Activated naive CD8-positive, alpha-beta T cell treated with anti-CD3 and anti-CD28 coated beads, Interleukin-2, amount 50 U/mL, for 16 hours (primary cell): Measurements from ENCODE around the gene ASPSCR1.
A peak's percentile ranks its signal among the peaks of the same experiment; 100 is the strongest.

Experiments used
- DNase-seq: peaks from one replicate; pipeline ENCODE4 v3.0.0-alpha.2; 2020; ENCODE audit warnings: low read depth, low spot score

ASPSCR1 gene

DNA sequence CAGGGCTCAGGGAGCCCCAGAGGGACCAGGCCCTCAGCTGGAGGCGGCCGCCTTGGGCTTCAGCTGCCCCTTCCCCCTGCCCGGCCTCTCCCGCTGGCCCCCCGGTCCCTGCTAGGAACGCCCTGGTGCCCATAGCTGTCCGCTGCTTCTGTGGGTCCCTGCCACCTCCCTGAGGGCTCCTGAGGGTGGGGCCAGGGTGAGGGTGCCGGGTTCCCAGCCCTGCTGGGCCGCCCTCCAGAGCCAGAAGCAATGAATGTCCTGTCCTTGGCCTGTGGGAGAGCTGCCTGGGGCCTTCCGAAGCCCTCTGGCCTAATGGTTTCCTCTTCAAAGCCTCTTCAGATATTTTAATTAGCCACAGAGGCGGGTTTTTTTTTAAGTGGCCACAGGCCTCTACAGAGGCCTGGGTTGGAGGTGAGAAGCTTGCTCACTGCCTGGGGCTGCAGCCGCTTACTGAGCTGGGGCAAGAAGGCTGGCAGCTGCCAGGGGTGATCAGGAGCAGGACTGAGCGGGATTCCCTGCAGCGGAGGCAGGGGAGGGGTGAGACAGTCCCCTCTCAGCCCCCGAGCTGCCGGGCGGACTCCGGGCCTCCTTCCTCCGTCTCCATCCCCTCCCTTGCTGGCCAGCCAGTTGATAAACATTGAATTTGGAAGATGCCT is 35.3 kb downstream of the ASPSCR1 start:
- no peak for DNase-seq

DNA sequence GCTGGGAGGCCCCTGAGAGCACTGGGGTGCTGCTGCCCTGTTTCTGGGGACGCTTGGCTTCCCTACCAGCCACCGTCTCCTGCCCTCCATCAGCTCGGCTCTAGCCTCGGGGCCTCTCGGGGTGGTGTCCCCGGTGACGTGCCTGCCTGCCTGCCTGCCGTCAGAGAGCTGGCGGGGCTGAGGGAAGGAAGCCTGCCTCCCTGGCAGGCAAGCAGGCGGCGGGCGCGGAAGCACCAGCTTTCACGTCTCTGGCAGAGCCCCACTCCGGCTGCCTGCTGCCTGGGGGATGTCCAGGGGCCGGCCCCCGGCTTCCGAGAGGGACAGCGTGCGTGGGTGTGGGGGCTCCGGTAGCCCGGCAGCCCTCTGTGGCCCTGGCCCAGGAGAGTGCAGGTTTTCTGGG is 35.9 kb downstream of the ASPSCR1 start:
- no peak for DNase-seq

DNA sequence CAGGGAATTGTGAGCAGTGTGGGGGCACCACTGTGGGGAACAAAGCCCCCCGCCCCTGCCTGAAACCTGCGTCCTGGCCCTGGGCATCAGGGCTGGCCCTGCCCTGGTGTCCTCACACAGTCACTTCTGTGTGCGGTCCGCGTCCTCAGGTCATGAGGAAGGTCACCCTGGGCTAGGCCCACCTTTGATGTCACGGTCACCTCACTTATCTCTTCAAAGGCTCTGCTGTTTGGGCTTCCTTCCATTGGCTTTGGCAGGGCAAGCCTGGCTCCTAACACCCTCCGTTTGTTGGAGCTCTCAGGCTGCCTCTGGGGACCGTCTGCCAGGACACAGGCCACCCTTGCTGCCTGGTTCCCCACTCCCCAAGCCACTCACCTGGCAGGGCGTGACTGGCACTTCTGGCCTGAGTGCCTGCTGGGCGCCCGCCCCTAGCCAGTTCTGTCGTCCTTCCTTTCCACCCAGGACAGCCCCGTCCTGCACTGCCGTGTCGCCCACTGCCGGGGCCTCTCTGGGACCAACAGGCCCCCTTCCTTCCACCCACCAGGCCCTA is 36.4 kb downstream of the ASPSCR1 start:
- no peak for DNase-seq

DNA sequence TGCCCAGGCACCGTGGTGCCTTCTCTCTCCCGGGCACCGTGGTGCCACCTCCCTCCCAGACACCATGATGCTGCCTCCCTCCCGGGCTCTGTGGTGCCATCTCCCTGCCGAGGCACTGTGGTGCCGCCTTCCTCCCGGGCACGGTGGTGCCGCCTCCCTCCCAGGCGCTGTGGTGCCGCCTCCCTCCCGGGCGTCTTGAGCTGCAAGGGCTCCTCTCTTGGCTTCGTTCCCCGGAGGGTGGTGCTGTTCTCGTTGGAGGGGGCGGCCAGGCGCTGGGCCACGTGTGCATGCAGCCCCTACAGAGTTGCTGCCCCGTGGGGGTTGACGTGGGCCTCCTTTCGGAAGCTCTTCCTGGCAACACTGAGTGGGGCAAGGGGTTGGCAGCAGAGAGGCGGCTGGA is 37.0 kb downstream of the ASPSCR1 start:
- DNase-seq, result no peak

DNA sequence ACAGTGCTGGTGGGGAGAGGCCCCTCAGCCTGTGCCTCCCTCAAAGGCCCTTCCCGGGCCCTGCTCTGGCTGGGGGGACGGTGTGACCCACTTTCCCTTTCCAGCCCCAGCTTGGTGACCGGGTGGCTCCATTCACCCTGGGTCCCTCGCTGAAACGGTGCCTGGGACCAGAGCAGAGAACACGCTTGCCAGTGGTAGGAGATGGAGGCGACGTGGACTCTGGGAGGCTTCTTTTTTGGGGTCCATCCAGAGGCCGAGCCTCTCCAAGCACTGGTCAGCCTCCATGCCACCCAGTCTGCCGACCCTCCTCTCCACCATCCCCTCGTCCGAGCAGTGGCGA is 37.5 kb downstream of the ASPSCR1 start:
- no peak for DNase-seq

DNA sequence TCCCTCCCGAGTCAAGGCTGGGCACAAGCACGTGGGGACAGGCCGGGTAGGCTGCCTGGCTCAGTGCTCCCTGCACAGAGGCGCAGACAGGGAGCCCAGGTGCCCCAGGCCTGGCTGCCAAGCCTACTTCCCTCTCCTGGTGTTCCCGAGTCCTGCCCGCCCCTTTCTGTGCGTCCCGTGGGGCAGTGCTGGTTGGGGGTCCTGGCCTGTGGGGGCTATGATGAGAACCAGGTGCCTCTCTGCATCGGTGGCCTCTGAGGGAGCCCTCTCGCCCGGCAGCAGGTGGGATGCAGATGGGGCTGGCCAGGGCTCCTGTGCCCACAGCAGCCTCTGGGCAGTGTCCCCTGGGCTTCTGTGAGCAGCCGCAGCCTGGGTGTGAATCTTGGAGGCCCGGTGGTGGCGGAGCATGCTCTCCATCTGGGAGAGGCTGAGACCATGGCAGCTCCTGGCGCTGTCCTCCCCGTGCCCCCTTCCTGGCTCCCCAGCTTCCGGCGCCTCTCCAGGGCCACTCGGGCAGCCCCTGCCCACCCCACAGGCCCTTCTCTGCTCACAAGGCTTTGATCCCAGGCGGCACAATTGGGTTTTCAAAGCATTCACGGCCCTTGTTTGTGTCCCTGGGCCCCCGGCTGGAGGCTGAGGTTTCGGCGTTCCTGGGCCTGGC is 38.0 kb downstream of the ASPSCR1 start:
- no peak for DNase-seq

DNA sequence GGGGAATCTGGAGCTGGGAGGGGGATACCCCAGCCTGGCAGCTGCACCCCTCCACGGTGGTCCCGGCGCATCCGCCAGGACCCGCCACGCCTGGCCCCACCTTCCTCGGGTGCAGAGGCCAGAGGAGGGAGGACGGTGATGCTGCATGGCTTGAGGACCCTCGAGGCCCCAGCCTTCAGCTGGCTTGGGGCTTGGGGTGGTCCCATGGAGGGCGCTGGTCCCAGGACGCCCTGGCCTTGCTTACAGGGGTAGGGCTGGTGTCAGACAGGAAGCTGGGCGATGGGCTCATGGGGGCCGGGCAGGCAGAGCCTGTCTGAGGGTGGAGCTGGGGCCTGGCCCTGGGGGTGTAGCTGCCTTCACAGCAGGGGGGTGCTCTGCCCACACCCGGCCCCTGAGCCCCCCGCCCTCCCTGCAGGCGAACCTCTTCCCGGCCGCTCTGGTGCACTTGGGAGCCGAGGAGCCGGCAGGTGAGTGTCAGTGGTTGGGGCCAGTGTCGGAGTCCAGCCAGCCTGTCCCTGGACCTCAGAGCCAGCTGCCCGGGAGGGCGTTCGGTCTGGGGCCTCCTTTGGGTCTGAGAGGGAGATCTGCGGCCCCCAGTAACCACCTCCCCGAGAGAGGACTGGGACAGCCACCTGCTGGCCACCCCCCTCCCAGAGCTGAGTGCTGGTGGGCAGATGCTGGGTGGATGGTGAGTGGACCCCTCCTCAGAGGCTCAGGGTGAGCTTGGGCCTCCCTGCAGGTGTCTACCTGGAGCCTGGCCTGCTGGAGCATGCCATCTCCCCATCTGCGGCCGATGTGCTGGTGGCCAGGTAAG is 38.8 kb downstream of the ASPSCR1 start:
- no peak for DNase-seq

DNA sequence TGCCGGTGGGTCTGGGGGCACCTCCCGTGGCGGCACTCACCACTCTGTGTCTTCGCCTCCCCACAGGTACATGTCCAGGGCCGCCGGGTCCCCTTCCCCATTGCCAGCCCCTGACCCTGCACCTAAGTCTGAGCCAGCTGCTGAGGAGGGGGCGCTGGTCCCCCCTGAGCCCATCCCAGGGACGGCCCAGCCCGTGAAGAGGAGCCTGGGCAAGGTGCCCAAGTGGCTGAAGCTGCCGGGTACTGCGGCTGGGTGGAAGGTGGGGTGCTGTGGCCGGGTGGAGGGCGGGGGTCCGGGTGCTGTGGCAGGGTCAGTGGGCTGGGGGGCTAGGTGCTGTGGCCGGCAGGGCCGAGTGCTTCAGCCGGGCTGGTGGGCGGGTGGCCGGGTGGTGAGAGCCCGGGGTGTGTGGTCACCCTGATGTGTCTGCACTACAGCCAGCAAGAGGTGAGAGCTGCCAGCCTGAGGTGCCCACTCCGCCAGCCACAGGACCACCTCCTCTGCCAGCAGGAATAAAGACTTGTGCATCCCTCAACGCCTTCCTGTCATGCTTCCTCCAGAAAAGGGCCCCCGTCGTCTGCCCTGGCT is 39.5 kb downstream of the ASPSCR1 start:
- no peak for DNase-seq

DNA sequence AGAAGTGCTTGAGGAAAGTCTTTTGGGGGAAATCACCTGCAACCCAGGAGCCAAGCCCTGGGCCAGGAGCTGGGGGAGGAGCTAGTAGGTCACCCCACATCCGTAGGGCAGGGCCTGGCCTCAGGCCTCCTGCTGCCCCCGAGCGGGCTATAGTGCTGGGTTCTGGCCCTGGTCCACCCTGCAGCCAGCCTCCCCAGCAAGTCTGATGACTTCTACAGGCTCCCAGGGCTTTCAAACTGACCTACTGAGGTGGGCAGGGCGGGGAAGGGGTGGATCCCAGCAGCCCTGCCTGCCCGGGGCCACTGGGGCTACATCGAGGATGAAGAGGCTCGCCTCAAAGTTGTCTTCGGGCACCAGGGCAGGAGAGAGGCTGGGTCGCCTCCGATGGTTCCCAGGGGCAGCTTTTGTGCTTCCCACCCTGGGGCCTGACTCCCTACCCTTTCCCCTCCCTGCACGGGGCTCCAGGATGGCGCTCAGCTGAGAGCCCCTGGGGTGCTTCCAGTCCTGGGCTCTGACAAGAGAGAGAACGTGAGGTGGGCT is 40.3 kb downstream of the ASPSCR1 start:
- no peak for DNase-seq

DNA sequence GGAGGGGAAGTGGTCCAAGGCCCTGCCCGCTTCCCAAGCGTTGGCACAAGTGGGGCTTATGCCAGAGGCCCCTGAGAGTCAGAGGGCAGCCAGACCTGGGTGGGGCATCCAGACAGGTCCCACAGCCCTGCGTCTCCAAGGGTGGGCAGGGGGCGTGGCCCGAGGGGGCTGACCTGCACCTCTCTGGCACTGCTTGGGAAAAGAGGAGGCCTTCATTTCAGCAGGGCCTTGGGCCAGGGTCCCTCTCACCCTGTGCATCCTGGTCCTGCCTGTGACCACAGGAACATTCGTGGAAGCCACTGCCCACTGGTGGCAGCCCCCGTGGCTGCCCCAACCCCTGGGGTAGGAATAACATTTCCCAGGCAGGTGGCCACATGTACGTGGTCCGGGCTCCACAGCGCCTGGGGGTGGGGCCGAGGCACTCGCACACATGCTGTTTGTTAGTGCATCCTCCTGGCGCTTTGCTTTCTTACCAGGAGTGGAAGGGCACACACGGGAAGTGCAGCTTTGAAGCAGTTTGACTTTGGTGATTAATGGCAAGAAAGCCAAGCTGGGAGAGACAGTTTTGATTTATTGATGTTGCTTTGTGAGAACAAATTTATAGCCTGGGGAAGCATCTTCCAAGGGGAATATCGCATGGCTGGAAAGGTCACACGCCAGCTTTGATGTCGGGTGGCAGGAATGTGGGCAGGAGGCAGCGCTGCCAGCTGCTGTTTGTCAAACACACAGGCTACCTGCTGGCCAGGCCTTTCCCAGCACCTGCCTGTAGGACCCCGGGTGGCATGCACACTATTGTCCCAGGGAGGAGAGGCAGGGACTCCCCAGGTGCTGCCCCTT is 40.9 kb downstream of the ASPSCR1 start:
- DNase-seq, result no peak

DNA sequence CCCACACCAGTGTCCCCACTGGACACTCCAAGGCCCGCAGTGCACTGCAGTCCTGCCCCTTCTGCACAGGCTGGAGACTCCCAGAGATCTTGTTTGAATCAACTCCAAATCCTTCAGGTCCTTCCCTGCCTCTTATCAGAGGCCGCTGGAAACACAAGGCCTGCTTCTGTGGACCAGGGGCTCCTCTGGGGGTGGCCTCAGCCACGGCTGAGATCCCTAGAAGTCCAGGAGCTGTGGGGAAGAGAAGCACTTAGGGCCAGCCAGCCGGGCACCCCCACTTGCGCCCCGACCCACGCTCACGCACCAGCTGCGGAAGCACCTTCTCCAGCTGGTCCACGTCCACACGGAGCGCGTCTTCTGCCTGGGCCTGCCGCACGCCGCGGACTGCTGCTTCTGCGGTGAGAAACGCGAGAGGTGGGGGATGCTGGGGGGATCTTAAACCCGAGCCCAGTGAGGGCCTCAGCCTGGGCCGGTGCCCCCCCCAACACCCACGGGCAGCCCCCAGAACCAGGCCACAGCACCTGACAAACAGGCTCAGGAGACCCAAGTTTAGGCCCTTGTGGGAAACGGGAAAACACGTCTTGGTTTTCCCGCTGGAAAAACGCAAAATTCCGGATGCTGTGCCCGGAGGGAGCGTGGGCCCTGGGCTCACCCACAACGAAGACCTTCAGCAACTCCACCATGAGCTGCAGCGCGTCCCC is 41.7 kb downstream of the ASPSCR1 start:
- DNase-seq, result no peak

DNA sequence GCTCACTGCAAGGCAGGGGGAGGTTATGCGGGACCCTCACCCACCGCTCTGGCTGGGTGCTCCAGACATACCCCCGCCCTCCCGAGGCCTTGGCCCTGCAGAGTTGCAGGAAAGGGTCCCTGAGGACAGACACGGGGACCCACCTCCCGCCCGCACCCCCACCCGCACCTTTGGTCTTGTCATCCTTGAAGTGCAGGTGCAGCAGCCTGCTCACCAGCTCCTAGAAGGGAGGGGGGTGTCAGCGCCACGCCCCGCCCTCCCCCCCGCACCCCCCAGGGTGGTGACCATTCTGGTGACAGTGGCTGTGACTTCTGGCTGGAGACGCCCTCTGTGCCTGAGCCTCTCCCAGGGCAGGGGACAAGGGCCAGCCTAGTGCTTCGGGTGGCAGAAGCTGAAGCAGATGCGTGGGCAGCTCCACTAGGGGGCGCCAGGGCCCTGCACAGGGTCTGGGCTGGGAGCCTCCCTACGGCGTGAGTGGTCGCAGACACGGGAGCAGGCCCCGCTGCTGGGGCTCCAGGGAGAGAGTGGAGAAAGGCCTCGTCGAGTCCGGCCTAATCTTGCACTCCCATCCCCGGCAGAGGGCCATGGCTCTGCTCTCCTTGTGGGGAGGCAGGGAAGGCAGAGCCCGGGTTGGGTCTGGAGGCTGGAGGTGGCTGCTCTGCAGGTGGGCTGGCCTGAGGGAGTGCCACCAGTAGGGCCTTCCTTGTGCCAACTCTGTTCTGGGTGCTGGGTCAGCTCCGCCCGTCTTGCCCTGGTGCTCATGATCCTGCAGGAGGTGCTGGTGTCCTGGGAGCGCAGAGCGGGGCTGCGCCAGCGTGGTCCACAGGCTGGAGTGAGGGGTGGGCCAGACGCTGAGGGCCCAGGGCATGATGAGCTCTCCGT is 42.5 kb downstream of the ASPSCR1 start:
- peak; percentile 25 for DNase-seq

DNA sequence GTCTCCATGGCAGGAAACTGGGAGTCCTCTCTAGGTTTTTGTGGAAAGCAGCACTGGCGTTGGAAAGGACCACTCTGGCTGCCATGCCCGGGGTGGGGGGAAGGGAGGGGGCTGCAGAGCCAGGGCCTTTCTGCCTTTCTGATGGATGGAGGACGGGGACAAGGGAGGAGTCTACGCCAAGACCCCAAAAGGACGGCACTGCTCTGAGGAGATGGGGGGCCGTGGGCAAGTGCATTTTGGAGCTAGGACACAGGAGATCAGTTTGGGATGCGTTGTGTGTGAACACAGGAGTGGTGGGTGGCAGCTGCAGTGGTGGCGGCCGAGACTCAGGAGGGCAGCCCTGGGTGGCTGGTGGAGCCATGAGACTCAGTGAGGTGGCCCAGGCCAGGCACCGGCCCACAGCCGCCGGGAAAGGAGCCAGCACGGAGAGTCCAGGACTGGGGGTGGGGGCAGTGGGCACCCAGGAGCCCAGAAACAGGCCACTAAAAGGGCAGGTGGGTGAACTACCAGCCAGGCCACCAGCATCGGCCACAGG is 43.2 kb downstream of the ASPSCR1 start:
- no peak for DNase-seq

DNA sequence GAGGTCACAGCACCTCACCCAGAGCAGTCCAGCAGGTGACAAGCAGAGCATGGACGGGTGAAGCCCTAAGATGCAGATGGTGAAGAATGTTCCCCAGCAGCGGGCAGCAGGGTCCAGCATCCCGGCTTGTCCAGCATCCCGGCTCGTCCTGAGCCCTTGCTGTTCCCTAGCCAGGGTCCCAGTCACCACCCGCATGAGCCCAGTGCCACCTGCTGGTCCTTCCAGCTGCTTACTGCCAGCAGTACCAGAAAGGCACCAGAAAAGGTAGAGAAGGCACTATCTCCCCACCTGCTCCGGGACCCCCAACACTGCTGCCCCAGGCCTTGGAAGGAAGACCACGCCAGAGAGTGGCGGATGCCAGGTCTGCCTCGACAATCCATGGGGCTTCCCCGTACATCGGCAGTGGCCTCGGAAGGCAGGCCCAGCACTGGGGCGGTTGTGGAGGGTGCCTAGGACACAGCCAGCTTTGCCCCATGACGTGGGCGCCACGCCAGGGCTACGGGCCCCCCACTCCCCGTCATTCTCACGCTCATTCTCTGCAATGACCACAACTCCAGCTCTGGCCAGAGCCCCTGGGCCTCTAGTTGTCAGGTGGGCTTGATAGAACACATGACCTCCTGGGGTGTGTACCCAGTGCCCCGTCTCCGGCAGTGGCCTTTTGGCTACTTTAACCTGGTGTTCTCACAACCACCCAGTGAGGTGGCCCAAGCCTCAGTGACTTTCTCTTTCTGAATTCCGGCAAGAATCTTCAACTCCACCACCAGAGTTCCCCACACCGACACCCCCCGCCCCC is 43.9 kb downstream of the ASPSCR1 start:
- no peak for DNase-seq

DNA sequence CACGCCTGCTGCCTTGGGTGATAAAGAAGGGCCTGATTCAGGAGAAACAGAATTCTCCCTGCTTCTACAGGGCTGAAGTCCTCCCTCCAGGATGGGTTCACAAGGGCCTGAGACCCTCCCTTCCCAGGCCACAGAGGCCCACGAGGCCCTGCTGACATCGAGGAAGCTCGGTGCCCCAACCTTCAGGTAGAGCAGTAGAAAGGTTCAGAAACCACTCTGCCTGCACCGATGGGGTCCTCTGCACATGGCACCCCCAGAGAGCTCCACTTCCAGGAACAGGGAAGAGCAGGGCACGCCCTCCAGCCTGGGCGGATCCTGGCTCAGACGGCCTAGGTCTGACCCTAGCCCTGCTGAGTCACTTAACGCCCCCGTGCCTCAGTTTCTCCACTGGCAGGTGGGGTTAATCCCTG is 44.5 kb downstream of the ASPSCR1 start:
- no peak for DNase-seq

DNA sequence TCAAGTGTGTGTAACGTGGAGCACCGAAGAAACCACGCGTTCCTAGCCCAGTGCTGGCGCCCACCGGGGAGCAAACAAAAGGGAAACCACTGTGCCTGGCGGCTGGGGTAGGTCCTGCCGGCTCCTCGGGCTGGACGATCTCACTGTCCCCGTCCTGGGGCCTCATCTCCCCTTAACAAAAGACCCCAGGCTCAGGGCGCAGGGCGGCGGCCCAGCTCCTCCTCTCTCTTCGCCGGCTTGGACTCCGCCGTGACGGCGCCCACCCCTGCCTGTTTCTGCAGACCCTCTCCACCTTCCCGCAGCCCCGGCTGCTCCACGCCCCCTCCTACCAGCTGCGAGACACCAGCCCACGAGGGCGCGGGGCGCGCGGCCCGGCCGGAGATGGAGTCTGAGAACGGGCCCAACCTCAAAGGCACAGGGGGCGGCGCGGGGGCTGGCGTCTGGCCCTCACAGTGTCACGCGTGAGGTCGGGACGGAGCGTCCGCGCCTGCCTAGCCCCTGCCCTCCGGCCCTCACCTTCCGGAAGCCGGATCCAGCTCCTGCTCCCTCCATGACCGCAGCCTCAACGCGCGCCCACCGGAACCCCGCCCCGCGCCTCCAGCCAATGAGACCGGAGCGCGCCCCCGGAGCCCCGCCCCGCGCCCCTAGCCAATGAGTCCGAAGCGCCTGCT is 45.0 kb downstream of the ASPSCR1 start, which contains the start of gene CENPX:
Gene CENPX (minus strand): TSS at position 569 of the 671 bp plus-strand sequence. CDS start 17 bp downstream, at position 552.
- no peak for DNase-seq

DNA sequence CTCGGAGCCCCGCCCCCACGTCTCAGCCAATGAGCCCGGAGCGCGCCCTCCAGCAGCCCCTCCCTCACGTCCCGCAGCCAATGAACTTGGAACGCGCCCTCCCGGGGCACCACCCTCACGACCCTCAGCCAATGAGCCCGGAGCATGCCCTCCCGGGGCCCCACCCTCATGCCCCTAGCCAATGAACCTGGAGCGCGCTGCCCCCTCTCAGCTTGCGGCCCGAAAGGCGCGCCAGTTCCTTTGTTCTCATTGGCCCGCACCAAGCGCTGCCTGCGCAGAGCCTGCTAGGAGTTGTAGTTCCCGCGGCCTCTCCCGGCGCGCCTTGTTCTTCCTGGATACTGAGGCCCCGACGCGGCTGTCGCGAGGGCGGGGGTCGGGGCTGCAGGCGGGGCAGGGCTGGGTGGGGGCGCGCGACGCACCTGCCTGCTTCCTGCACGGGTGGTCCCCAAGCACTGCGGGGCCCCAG is 45.6 kb downstream of the ASPSCR1 start, which contains the start of gene LRRC45:
Gene LRRC45 (plus strand): TSS at position 325 of the 466 bp plus-strand sequence. CDS start 339 bp downstream, outside the sequence.
- peak; percentile 100 for DNase-seq
